DND-41 (cell line): ENCODE results near the gene AGAP2.

Experiments used
- ATAC-seq: fragments of 200-7000 bp; cut with Tn5 transposase; 3 replicates; pipeline ENCODE4 v1.9.1; 2021; ENCODE audit warnings: low read depth; ENCODE audit not compliant: insufficient read depth
- DNase-seq: peaks from one replicate; pipeline ENCODE4 v3.0.0-alpha.2; 2020
- H2AFZ ChIP-seq: 2 replicates; pipeline ENCODE4 v1.6.0; 2012; ENCODE audit warnings: low read depth, low read length
- H3K27ac ChIP-seq: 2 replicates; pipeline ENCODE4 v1.5.1; 2012; ENCODE audit warnings: low read length, inconsistent platforms
- H3K27me3 ChIP-seq: fragments of 200-600 bp; sonication (generic); 2 replicates; pipeline ENCODE4 v1.6.0; 2012; ENCODE audit warnings: low read length, mild to moderate bottlenecking, inconsistent platforms; ENCODE audit not compliant: insufficient read depth, poor library complexity
- H3K36me3 ChIP-seq: 2 replicates; pipeline ENCODE4 v1.5.1; 2012; ENCODE audit warnings: low read length, inconsistent platforms; ENCODE audit not compliant: insufficient read depth
- H3K4me1 ChIP-seq: 2 replicates; pipeline ENCODE4 v1.5.1; 2012; ENCODE audit warnings: mild to moderate bottlenecking, low read length; ENCODE audit not compliant: insufficient read depth
- H3K4me2 ChIP-seq: 2 replicates; pipeline ENCODE4 v1.6.0; 2012; ENCODE audit warnings: mild to moderate bottlenecking, moderate library complexity, low read length, inconsistent platforms; ENCODE audit not compliant: insufficient read depth
- H3K4me3 ChIP-seq, 2 experiments: fragments of 200-600 bp in 1 of 2; shearing (Covaris generic) in 1 of 2; 2 replicates each; pipeline ENCODE4 v1.5.1; 2012 to 2016; ENCODE audit warnings: inconsistent platforms in 2 of 2, low read length in 2 of 2, mild to moderate bottlenecking in 2 of 2, low read depth in 1 of 2, moderate library complexity in 1 of 2
- H3K79me2 ChIP-seq: 2 replicates; pipeline ENCODE4 v1.6.0; 2012; ENCODE audit warnings: low read length, inconsistent platforms; ENCODE audit not compliant: insufficient read depth
- H3K9ac ChIP-seq: 2 replicates; pipeline ENCODE4 v1.6.0; 2012; ENCODE audit warnings: low read depth, mild to moderate bottlenecking, inconsistent platforms, low read length, moderate library complexity
- H3K9me3 ChIP-seq: 2 replicates; pipeline ENCODE4 v1.5.1; 2012; ENCODE audit warnings: low read length, moderate library complexity, mild to moderate bottlenecking, inconsistent platforms; ENCODE audit not compliant: insufficient read depth, severe bottlenecking
- H4K20me1 ChIP-seq: 2 replicates; pipeline ENCODE4 v1.6.0; 2012; ENCODE audit warnings: low read length; ENCODE audit not compliant: insufficient read depth
- EZH2 ChIP-seq: IDR thresholded peaks from 3 replicates; pipeline ENCODE4 v1.6.1; 2012; ENCODE audit warnings: borderline replicate concordance, low read depth, mild to moderate bottlenecking, moderate library complexity, low read length, inconsistent platforms; ENCODE audit not compliant: severe bottlenecking
- TF ChIP-seq, protein P1 (sequence below): IDR thresholded peaks from 2 replicates; pipeline ENCODE4 v1.5.1; 2012; ENCODE audit warnings: borderline replicate concordance, low read length, moderate library complexity, mild to moderate bottlenecking; ENCODE audit not compliant: poor library complexity, severe bottlenecking; ENCODE audit errors: extremely low read depth

Gene AGAP2

DNA sequence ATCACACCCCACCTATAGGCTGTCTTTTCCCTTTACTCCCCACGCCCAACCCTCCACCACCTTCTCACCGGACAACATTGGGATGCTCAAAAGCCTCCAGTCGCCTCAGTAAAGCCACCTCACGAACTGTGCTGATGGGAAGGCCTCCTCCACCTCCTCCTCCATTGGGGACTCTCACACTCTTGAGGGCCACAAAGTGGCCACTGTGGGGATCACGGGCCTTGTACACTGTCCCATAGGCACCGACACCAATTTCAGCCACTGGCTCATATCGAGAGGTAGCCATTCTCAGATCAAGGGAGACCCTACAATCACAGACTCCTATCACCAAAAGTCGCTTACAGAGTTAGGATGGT is 12.9 kb upstream of the AGAP2 start:
- H3K27ac ChIP-seq: peak overlapping the region; percentile 94
- H3K9ac ChIP-seq: peak overlapping the region; percentile 99
- no peak for TF ChIP-seq EZH2
- TF ChIP-seq, protein P1, sequence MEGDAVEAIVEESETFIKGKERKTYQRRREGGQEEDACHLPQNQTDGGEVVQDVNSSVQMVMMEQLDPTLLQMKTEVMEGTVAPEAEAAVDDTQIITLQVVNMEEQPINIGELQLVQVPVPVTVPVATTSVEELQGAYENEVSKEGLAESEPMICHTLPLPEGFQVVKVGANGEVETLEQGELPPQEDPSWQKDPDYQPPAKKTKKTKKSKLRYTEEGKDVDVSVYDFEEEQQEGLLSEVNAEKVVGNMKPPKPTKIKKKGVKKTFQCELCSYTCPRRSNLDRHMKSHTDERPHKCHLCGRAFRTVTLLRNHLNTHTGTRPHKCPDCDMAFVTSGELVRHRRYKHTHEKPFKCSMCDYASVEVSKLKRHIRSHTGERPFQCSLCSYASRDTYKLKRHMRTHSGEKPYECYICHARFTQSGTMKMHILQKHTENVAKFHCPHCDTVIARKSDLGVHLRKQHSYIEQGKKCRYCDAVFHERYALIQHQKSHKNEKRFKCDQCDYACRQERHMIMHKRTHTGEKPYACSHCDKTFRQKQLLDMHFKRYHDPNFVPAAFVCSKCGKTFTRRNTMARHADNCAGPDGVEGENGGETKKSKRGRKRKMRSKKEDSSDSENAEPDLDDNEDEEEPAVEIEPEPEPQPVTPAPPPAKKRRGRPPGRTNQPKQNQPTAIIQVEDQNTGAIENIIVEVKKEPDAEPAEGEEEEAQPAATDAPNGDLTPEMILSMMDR: no peak
- H3K9me3 ChIP-seq: no peaks in the 10 kb centered on the region
- H3K4me2 ChIP-seq: peak overlapping the region; percentile 93
- peak overlapping the region; percentile 89 for H2AFZ ChIP-seq
- peaks cover 45% of the 10 kb centered on the region for H3K79me2 ChIP-seq
- peak overlapping the region; percentile 73 to 85 for H3K4me3 ChIP-seq
- no peaks in the 10 kb centered on the region for H3K27me3 ChIP-seq
- ATAC-seq (no peak), DNase-seq (no peak)
- H3K4me1 ChIP-seq: peaks cover 52% of the 10 kb centered on the region
- peaks cover 50% of the 10 kb centered on the region for H3K36me3 ChIP-seq
- H4K20me1 ChIP-seq: peaks cover 20% of the 10 kb centered on the region

DNA sequence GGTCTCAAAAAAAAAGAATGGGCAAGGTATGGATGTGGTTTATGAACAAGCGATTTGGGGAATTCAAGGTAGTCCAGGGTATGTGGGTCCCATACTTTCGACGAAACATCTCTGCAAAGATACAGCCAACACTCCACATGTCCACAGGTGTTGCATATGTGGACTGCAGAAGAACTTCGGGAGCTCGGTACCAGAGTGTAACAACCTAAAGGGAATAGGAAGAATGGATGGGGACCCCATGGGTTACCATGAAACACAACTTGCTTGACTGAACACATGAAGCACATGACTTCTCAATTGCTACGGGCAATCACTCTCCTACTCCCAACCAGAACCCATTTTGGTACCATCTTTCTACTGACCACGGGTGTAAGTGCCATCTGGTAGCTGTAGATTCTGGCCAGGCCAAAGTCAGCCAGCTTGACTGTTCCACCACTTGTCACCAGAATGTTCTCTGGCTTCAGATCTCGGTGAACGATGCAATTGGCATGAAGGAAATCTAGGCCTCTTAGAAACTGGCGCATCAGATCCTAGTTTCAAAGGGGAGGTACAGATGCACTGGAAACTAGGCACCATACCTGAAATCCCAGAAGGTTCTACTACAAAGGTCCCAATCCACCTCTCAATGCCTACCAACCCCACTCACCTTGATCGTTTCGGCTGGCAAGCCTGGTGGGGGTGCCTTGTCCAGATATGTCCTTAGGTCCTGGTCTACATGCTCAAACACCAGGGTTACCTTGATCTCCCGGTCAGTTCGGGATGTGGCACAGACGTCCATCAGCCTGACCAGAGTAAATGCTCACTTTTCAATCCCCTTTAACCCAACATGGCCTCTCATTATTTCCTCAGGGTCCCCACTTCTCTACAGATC is 12.3 kb upstream of the AGAP2 start:
- TF ChIP-seq, protein P1: no peak
- Histone ChIP-seq H2AFZ (no peak overlapping the region), H3K9me3 (no peaks in the 10 kb centered on the region), H3K4me2 (peak overlapping the region; percentile 93), H3K79me2 (peaks cover 39% of the 10 kb centered on the region), H3K4me1 (peaks cover 52% of the 10 kb centered on the region), H3K9ac (peak overlapping the region; percentile 99), H3K36me3 (peaks cover 51% of the 10 kb centered on the region), H3K4me3 (peak overlapping the region; percentile 73 to 85; a peak in 3 of 4 replicates), H3K27me3 (no peaks in the 10 kb centered on the region), H3K27ac (peak overlapping the region; percentile 94), H4K20me1 (peaks cover 18% of the 10 kb centered on the region)
- DNase-seq (no peak), ATAC-seq (no peak)

- H3K4me2 ChIP-seq: no peak overlapping the region
- no peak overlapping the region for H3K9ac ChIP-seq
- H3K79me2 ChIP-seq: peaks cover 41% of the 10 kb centered on the region
- DNase-seq (no peak), ATAC-seq (no peak)
- H2AFZ ChIP-seq: no peak overlapping the region
- H4K20me1 ChIP-seq: peaks cover 18% of the 10 kb centered on the region
- TF ChIP-seq, protein P1: no peak
- TF ChIP-seq EZH2: no peak
- H3K36me3 ChIP-seq: peaks cover 51% of the 10 kb centered on the region
- H3K4me1 ChIP-seq: peaks cover 53% of the 10 kb centered on the region
- no peak overlapping the region for H3K27ac ChIP-seq
- H3K27me3 ChIP-seq: no peaks in the 10 kb centered on the region
- no peak overlapping the region for H3K4me3 ChIP-seq
- no peaks in the 10 kb centered on the region for H3K9me3 ChIP-seq
Observed at GRCh38 chr12:57749061-57749460, 10.5 kb upstream of the AGAP2 start.
